HG03103 (cell line): ENCODE data around the gene BDNF.
"Not testable (repeated sequence)": the region's sequence is repeated elsewhere in the genome, so short reads cannot be mapped to it uniquely, and the experiment has no call there.

Source experiments
- ATAC-seq: cut with Tn5 transposase; IDR thresholded peaks from one replicate; pipeline ENCODE4 v1.9.1; 2021; ENCODE audit warnings: low read depth; ENCODE audit not compliant: unreplicated experiment

Gene BDNF

DNA sequence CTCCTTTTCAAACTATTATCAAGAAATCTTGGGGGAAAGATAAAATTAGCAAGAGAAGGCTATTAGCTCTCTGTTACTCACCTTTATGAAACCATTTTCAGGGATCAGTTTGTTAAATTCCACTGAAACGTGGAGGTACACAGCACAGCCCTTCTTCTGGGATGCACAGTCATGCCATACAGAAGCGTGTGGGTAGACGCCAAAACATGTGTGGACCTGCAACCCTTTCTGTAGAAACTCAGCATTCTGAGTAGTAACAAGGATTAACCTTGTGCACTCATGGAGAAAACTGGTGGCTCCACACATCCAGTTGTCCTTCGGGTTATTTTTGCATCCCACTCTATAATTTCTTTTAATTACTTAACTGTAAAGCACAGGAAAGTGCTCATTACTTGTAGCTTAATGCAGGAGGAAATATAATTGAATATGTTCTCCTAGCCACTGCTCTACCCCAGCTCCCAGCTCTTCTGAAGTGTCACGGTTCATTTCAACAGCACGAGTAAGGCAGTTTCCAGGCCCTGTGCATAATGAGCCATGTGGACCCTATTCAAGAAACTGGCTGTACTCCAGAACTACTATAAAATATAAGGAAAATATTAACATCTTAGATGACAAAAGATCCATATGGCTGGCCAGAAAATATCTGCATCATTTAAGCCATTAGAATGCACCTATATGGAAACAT lies 26.1 kb downstream of the BDNF start:
- no peak for ATAC-seq

DNA sequence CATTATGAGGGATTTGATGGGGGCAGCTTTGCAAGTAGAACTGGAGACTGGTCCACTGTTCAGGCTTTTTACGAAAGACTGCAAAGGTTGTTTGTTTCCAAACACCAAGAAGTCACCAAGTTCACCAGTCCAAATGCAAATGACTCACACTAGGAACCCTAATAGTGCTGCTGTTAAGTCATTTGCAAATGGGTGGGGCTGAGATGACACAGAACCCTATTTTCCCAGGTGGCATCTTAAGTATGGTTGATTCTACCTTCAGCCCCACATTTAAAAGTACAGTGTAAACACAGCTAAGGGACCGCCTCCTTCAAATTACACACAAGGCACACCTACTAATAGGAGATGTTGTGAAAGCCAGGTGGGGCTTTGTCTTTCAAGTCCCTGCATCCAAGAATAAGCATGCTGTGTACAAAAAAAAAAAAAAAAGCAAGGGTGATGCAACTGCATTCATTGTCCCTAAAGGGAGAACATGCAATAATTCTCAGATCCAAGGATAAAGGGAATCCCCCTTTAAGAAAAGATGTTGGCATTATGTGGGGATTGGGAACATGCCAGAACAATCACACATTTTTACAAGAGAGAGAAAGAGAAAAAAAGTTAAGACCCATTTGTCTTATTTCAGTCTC lies 27.3 kb downstream of the BDNF start:
- ATAC-seq, result no peak

DNA sequence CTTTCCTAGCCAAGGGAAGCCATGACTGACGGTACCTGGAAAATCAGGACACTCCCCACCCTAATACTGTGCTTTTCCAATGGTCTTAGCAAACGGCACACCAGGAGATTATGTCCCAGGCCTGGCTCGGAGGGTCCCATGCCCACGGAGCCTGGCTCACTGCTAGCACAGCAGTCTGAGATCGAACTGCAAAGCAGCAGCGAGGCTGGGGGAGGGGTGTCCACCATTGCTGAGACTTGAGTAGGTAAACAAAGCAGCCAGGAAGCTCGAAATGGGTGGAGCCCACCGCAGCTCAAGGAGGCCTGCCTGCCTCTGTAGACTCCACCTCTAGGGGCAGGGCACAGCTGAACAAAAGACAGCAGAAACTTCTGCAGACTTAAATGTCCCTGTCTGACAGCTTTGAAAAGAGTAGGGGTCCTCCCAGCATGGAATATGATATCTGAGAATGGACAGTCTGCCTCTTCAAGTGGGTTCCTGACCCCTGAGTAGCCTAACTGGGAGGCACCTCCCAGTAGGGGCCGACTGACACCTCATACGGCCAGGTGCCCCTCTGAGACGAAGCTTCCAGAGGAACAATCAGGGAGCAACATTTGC lies 34.6 kb downstream of the BDNF start:
- ATAC-seq, result not testable (repeated sequence)

DNA sequence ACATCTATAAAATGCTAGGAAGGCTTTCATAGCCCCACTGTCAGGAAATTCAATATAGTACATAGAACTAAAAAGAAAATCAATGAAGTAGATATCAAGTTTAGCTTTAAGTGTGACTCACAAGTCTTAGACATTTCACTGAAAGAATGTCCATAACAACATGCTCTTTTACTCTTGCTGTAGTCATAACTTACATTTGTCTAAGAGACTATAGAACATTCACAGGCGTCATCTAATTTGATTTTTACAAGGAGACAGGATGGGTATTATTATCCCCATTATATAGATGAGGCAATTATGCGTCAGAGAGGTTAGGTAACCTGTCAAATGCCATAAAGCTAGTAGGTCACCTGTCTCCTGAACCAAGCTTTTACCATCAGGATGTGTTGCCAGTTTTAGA lies 36.9 kb downstream of the BDNF start:
- no peak for ATAC-seq

DNA sequence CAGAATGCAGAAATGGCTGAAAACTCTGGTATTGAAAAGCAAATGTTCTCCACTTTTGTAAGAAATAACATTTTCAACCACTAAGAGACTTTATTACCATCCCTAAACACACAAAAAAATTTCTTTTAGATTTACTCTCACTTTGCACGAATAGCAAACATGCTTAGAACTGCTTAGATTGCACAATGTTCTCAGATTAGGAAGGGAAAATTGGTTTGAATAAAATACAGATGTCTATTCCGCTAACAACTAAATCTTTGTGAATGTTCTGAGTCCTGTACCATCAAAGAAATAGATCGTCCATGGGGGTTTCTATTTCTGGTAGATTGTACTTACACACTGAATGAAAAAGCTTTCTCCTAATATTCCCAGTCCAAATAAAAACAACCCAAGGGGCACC lies 40.1 kb downstream of the BDNF start:
- no peak for ATAC-seq

DNA sequence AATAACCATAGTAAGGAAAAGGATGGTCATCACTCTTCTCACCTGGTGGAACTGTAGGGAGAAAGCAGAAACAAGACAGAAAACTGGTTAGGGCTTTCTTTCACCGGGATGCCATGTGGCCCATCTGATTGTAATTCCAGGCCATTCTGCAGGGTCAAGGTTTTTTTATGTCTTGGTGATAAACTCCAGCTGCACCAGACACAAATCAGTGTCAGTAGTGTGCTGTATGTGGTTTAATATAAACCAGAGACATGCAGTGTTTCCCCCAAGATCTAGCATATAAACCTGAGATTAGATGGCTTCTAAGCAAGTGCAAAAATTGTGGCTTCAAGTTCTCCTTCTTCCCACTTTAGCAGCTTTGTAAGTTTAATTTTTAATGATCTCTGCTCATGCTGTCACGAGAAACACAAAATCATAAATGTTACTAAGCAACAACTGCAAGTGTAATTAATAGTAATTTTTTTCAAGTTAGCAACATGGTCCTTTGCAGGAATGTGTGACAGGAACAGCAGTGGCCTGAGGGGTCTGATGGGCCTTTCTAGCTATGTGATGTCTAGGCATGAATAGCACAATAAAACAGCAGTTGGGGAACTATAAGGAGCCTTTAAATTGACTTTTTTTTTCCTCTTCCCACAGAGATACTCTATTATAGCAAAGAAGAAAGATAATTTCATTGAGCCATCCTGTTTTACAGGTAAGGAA lies 41.6 kb downstream of the BDNF start:
- ATAC-seq, result no peak

DNA sequence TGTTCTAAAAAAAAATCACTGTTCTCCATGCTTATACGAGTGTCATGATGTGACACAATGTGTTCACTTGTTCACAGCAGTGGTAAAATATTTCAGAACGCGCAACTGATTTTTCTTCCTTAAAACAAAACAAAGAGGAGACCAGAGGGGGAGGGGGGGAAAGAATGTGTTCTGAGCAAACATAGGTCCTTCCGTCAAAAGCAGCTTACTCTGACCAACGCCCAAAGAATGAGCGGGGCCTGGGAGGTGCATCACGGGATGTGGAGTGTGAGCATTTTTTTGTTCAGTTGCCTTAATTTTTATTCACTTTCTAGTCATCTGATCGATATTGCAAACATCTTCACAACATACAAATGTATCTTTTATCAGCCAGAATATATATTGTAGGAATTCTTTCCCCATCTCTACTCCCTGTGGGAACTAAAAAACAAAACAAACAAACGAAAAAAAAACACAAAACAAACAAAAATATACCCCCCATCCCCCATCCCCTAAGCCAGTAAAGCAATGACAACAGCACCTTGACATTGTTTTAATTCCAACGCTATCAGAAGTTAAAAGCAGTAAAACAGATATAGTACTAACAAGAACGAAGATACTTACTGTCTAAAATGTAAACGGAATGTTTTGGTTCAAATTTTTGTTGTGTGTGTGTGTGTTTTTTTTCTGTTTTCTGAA lies 43.3 kb downstream of the BDNF start:
- ATAC-seq, result no peak

DNA sequence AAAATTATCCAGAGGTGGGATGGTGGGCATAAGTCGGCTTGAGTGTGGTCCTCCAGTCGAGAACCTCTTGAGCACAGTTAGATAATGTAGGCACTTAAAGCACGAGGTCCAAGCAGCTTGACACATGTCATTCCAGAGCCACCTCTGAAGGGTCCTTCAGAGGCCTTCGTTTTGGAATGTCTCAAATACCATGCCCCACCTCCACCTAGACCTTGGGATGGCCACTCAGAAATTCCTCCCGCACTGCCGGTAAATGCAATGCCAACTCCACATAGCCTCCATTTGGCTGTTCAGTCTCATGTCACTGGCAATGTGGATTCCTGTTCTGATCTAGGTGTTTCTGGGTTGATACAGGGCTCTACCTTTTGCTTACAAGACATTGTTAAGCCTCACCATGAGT lies 43.9 kb downstream of the BDNF start:
- no peak for ATAC-seq

DNA sequence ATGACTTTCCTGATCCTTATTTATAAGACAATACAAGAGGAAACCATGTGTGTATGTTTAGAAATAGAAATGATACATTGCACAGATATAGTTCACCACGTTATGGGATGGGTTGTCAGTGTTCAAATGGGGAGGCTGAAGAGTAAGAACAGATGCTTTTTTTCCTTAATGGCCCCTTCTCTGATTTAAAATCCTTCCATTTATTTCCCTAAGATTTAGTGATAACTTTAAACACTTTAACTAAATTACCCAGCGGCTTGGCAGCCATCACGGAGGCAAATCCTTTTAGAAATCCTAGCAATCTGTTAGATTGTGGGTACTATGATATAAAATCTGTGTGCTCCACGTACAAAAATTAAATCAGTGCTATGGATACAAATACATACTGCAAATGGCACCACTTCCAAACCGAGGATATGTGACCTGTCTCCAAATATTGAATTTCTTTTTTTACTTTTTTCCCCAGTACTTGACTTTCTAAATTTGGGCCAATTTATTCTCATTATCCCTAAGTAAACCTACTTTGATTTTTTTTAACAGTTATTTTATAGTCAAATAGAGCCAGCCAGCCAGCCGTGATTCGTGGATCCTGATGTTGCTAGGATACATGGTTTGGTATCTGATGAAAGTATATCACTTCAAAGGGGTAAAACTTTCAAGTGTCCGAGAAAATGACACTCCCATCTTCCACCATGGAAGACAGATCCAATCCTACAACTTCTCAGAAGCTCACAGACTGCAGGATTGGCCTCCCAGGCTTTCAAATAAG lies 46.1 kb downstream of the BDNF start:
- no peak for ATAC-seq

DNA sequence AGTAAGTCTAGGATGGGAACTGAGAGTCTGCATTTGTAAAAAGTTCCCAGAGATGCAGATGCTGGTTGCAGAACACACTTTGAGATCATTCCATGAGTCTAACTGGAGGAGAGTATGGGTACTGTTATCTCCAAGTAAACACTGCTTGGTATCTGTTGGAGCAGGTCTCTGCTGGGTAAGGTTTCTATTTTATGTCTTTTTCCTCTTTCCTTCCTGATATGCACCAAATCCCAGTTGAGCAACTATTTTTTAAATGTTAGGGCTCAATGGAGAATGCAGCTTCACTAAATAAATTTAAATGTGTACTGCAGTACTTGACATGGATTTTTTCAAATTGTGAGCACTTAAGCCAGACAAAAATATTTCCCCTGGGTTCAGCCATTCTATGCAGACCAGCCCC lies 48.5 kb downstream of the BDNF start:
- no peak for ATAC-seq

DNA sequence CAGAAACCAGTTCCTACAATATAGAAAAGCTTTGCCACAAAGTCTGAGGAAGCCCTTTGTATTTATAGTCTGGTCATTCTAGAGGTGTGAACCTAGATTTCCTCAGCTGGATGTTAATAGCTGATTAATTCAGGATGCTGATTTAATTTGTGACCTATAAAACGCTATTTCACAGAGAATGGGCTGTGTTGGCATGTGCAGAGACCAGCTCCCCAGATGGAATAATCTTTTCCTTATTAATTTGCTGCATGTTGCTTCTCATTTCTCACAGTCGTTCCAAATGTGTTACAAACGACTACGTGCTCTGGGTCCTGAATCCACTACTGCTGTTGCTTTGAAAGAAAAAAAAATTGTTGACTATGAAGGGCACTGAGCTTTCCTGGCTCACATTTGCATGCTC lies 49.3 kb downstream of the BDNF start:
- no peak for ATAC-seq

DNA sequence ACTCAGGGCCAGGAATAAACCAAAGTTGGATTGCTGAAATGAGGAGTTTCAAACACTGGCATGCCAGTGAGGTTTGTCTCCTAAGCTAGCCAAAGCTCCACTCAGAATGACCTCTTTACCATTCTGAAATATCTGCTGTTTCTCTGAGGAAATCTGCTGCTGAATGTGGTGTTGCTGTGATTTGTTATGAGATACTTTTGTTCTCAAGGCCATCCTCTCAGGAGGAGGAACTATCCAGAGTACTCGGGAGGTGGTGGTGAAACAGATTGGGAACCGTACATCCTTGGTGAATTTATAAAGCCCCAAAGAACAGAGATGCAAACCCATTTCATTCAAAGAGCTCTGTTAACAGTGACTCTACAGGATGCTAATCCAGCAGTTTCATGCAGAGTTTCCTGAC lies 50.5 kb downstream of the BDNF start:
- ATAC-seq, result no peak

DNA sequence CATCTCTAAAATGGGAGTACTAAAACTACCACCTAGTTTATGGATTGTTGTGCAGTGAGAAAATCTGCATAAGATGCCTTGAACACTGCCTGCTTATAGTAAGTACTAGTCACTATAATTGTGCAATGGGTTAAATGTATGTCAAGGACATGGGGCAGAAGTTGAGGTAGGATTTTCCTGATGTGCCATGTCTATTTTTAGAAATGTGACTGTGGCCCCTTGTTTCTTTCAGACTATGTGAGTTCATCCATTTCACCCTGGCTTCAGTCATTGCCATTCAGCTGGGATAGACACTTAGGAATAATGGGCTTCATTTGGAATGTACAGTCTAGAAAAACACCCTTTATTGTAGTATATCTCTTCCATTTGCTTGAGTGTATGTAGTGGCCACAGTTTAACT lies 51.4 kb downstream of the BDNF start:
- no peak for ATAC-seq

DNA sequence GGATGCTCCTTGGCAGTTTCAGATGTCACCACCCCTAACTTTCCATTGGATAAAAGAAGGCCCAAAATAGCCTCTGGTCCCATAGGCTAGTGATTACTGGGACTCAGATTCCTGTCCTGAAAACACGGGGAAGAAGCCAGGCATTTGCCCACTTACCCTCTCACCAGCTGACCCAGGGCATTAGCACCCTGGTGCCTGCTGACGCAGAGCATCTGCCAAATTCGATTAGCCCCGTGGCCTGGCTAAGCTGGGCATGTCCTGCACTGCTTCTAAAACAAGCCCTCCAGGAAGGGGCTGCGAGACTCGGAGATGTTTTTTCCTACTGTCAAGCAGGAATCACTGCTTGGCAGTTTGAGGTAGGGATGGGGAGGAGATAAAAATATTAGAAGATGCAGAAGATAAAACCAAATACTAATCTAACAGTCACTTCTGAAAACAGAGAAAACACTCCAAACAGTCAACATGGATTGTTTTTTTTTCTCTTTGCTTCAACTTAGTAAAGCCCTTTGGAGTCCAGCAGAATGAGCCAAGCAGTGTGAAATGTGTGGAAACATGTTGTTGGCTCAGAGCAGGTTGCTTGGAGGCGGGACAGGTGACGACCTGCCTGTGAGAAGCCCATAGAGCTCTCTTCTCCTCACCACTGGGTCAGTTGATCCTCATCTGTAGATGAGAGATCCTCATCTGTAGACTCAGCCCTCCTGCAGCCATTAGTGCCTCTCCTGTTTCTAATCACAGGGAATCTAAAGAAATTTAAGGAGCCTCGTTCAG lies 54.0 kb downstream of the BDNF start:
- ATAC-seq, result no peak

DNA sequence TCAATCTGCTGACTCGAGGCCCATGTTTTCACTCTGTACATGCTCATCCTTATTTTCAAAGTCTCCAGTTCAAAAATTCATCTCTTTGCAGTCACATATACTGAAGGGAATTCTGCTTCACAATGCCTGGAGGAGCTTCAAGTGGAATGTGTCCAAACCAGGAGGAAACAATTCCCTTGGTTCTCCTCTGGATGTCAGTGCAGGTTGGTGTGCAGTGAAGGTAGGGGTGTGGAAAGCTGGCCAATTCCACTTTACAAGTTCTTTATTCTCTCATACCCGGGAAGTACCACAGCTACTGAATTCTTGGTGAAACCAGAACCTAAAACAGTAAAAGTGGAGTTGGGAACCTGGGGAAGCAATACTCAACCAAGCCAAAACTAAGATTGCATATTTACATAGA lies 57.3 kb downstream of the BDNF start:
- ATAC-seq, result no peak

DNA sequence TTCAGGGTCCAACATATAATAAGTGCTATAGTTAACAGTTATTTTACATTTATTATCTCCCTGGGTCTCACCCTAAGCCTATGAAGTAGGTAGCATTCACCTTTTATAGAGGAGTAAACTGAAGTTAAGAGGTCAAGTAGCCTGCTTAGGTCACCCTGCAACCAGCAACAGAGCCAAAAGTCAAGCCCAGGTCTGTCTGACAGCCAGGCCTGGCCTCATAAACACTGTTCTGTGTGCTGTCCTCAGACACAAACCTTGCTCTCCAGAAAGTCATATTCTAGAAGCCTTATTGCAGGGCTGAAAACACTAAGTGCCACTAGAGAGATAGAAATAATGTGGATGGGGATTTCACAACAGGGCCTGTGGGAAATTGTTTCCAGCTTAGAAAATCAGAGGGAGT lies 59.3 kb downstream of the BDNF start:
- no peak for ATAC-seq

DNA sequence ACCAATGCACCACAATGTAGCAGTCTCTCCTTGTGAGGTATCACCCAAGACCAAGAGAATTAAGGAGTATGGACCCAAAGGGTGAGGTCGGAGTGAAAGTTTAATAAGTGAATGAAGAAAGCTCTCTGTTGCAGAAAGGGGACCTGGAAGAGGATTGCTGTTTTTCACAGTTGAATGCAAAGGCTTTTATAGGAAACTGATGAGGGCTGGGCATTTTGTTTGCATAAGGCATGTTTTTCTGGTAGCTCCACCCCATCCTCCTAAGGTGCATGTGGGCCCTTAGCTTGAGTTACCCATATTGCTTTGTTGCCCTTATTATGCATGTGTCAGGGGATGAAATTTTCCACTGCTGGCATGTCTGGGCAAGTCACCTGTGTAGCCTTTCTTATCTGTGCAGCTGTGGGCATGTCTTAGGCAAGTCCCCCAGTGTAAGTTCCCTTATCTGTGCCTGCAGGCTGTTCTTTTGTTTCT lies 64.7 kb downstream of the BDNF start:
- no peak for ATAC-seq

DNA sequence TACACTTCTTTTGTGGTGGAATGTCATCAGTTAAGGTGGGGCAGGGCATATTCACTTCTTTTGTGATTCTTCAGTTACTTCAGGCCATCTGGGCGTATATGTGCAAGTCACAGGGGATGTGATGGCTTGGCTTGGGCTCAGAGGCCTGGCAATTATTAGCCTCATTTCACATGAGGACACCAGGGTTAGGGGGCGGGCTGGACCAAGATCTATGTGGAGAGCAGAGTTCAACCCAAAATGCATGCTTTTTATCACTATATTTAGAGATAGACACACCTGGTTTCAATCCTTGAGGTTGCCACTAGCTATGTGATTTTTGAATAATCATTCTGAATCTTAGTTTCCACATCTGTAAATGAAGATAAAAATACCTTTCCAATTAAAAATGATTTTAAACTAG lies 65.5 kb downstream of the BDNF start:
- ATAC-seq, result not testable (repeated sequence)

DNA sequence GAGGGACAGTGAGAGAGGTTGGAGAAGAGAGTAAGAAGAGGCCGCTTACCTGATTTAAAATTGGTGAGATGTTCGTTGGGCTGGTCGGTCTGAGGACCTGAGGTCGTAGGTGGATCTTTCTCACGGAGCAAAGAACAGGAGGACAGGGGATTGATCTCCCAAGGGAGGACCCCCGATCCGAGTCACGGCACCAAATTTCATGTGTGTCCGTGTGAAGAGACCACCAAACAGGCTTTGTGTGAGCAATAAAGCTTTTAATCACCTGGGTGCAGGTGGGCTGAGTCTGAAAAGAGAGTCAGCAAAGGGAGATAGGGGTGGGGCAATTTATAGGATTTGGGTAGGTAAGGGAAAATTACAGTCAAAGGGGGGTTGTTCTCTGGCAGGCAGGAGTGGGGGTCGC lies 66.0 kb downstream of the BDNF start:
- not testable (repeated sequence) for ATAC-seq
